Spleen (tissue), 11 donors: ENCODE results near the gene LIPI. TPM values are rescaled to one million over a fixed set of nuclear protein-coding genes. Genes with fewer than 3 reads are reported as not detected.

ENCODE experiments used
- DNase-seq: peaks from one replicate; pipeline ENCODE4 v3.0.0-alpha.2; 2020
- H3K27ac ChIP-seq, 8 donors: fragments of 200-600 bp; sonication (generic) in 7 of 8; 1 replicate in 4 of 8; 2 replicates in 4 of 8; pipeline versions ENCODE4 v1.5.0 to v1.8.0; 2016 to 2021; ENCODE audit warnings: inconsistent platforms in 4 of 8, mild to moderate bottlenecking in 4 of 8, moderate library complexity in 1 of 8
- H3K27me3 ChIP-seq, 7 donors: fragments of 200-600 bp; sonication (generic) in 6 of 7; replicated peaks in 1 of 7; 1 replicate in 4 of 7; 2 replicates in 3 of 7; pipeline versions ENCODE4 v1.5.0 to v1.8.0; 2016 to 2021; ENCODE audit warnings: inconsistent platforms in 3 of 7, mild to moderate bottlenecking in 1 of 7
- H3K36me3 ChIP-seq, 6 donors: fragments of 200-600 bp; sonication (generic) in 5 of 6; 1 replicate in 4 of 6; 2 replicates in 2 of 6; pipeline versions ENCODE4 v1.5.0 to v1.8.0; 2016 to 2021; ENCODE audit warnings: inconsistent platforms in 2 of 6
- H3K4me1 ChIP-seq, 6 donors: fragments of 200-600 bp; sonication (generic) in 5 of 6; 1 replicate in 3 of 6; 2 replicates in 3 of 6; pipeline versions ENCODE4 v1.5.0 to v1.8.0; 2016 to 2021; ENCODE audit warnings: inconsistent platforms in 3 of 6
- H3K4me3 ChIP-seq, 8 donors: fragments of 200-600 bp; sonication (generic) in 7 of 8; 1 replicate in 4 of 8; 2 replicates in 4 of 8; pipeline versions ENCODE4 v1.5.0 to v1.8.0; 2016 to 2021; ENCODE audit warnings: inconsistent platforms in 4 of 8, mild to moderate bottlenecking in 4 of 8, moderate library complexity in 2 of 8
- H3K9me3 ChIP-seq, 8 donors: fragments of 200-600 bp; sonication (generic) in 7 of 8; 1 replicate in 4 of 8; 2 replicates in 4 of 8; pipeline versions ENCODE4 v1.5.0 to v1.8.0; 2016 to 2021; ENCODE audit warnings: inconsistent platforms in 4 of 8
- POLR2A ChIP-seq, 3 donors: fragments of 450-650 bp; IDR thresholded peaks; one replicate each; pipeline ENCODE4 v1.5.1; 2017; ENCODE audit warnings: antibody characterized with exemption in 3 of 3, mild to moderate bottlenecking in 1 of 3
- POLR2AphosphoS5 ChIP-seq, 3 donors: sonication (generic); formaldehyde crosslinking; IDR thresholded peaks; one replicate each; pipeline ENCODE4 v1.5.1; 2017; ENCODE audit warnings: antibody characterized with exemption in 3 of 3
- WGBS, 5 donors: extraction: QIAGEN DNeasy Blood & Tissue Kit in 3 of 5; methylation state at CpG; one replicate each; pipeline versions ENCODE4 v1.1.5 to v1.1.7; 2013 to 2018; 5-methylcytosine and 5-hydroxymethylcytosine counted together
- intact Hi-C: fragments of 100-400 bp; cut with DNase I; formaldehyde crosslinking; loops from one replicate; pipeline ENCODE4 v1.15.0; 2023; ENCODE audit warnings: low total_unique reads
- polyA plus RNA-seq, 3 donors: library from polyadenylated mRNA; stranded (reverse); fragments of 200-250 nt; gene quantifications; one replicate each; pipeline ENCODE4 v1.2.1, GENCODE V29; 2013
- total RNA-seq, 7 donors: library from RNA; depleted of rRNA in 3 of 7; stranded (reverse); fragments of >200 nt in 3 of 7; fragmentation: NEBNext Ultra II Directional in 4 of 7; extraction: Animal tissue kit (Norgen Biotek cat#: 25700) in 4 of 7; gene quantifications; one replicate each; pipeline versions ENCODE4 v1.1.0 to v1.2.1, GENCODE V29; 2016 to 2021
- TF ChIP-seq, protein P1 (sequence below), 11 experiments: fragments of 200-600 bp in 7 of 11; fragments of 450-650 bp in 4 of 11; sonication (generic) in 4 of 11; IDR thresholded peaks in 8 of 11; conservative IDR thresholded peaks in 3 of 11; 1 replicate in 7 of 11; 2 replicates in 4 of 11; pipeline versions ENCODE4 v1.4.0 to v1.8.0; 2016 to 2021; ENCODE audit warnings: antibody characterized with exemption in 11 of 11, inconsistent platforms in 4 of 11, mild to moderate bottlenecking in 1 of 11
- donor health status: healthy with polysubstance abuse.
- donor health status: DM: no; HTN: no; CAD: no; lungs with moderate emphysema.
- donor health status: DM: no; HTN: no; CAD: no.
- donor health status: Bipolar disorder and iron deficiency.
- donor health status: healthy.
- donor health status: DM: no; HTN: no; CAD: no.
- donor health status: DM: yes; HTN: yes; CAD: no.

The LIPI gene
- total and polyA plus RNA-seq, 10 donors = not detected

DNA sequence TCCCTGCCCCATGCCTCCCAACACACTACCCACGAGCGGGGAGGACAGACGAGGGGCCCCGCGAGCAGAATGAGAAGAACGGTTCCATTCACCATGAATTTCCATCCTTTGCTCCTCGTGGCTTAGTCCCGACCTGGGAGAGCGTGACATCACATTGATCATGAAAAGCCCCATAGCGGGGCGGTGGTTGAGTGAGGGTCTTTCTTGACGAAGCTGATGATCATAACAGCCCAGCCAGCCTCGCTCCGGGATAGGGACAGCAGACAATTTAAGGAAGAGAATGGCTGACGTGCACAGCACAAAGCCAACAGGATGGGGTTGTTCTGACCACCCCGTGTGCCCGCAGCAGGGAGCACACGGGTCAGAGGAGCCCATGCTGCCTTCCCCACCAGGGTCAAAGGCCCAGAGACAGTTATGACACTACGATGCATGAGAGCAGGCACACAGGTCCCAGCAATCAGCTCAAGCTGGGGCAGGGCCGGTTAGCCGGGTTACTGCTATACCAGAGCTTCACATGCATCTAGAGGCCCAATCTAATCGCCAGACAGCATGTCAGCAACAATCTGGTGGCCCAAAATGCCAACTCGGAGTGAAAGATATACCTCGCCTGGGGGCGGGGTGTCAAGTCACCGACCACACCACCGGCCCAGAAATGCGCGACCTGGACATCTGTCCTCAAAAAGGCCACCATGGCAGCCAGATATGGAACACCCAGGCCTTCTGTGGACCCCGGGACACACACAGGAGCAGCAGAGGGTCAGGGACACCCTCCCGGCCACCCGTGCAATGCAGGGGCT, 135.2 kb downstream of the LIPI start:
- TF ChIP-seq POLR2AphosphoS5 (IDR thresholded peaks at IDR 0.05) (no peak), POLR2A (IDR thresholded peaks at IDR 0.05) (no peak)
- TF ChIP-seq, protein P1, sequence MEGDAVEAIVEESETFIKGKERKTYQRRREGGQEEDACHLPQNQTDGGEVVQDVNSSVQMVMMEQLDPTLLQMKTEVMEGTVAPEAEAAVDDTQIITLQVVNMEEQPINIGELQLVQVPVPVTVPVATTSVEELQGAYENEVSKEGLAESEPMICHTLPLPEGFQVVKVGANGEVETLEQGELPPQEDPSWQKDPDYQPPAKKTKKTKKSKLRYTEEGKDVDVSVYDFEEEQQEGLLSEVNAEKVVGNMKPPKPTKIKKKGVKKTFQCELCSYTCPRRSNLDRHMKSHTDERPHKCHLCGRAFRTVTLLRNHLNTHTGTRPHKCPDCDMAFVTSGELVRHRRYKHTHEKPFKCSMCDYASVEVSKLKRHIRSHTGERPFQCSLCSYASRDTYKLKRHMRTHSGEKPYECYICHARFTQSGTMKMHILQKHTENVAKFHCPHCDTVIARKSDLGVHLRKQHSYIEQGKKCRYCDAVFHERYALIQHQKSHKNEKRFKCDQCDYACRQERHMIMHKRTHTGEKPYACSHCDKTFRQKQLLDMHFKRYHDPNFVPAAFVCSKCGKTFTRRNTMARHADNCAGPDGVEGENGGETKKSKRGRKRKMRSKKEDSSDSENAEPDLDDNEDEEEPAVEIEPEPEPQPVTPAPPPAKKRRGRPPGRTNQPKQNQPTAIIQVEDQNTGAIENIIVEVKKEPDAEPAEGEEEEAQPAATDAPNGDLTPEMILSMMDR (IDR thresholded peaks at IDR 0.05 in 8 of 11, conservative IDR thresholded peaks at IDR 0.05 in 3 of 11) = no peak
- no peaks in the 10 kb centered on the region for H3K4me1 ChIP-seq
- H3K27me3 ChIP-seq = no peaks in the 10 kb centered on the region
- 92 to 98% (median 96%) methylated on average over 26 to 32 of the region's 32 CpGs for WGBS, 5 donors
- no peak overlapping the region for H3K27ac ChIP-seq
- intact Hi-C loops = no loop called here
- H3K36me3 ChIP-seq = no peaks in the 10 kb centered on the region
- DNase-seq = no peak
- H3K4me3 ChIP-seq = no peak overlapping the region
- H3K9me3 ChIP-seq = peaks cover 0 to 83% (median 28%) of the 10 kb centered on the region in 8 donors

GRCh38 chr21:14074177-14074576, 136.6 kb downstream of the LIPI start:
- H3K27ac ChIP-seq = no peak overlapping the region
- WGBS, 5 donors = 93 to 98% (median 97%) methylated on average over 17 of the region's 17 CpGs
- TF ChIP-seq POLR2A (IDR thresholded peaks at IDR 0.05) = no peak
- TF ChIP-seq, protein P1 (IDR thresholded peaks at IDR 0.05 in 8 of 11, conservative IDR thresholded peaks at IDR 0.05 in 3 of 11) = no peak
- TF ChIP-seq POLR2AphosphoS5 (IDR thresholded peaks at IDR 0.05) = no peak
- no peak overlapping the region for H3K4me3 ChIP-seq
- H3K27me3 ChIP-seq = no peaks in the 10 kb centered on the region
- no peaks in the 10 kb centered on the region for H3K4me1 ChIP-seq
- no peak for DNase-seq
- intact Hi-C loops = no loop called here
- peaks cover 0 to 78% (median 24%) of the 10 kb centered on the region in 8 donors for H3K9me3 ChIP-seq
- H3K36me3 ChIP-seq = no peaks in the 10 kb centered on the region

GRCh38 chr21:14073615-14074014, 137.1 kb downstream of the LIPI start:
- Histone ChIP-seq H3K27me3 (no peaks in the 10 kb centered on the region), H3K9me3 (peaks cover 0 to 72% (median 19%) of the 10 kb centered on the region in 8 donors), H3K27ac (no peak overlapping the region), H3K36me3 (no peaks in the 10 kb centered on the region), H3K4me1 (no peaks in the 10 kb centered on the region), H3K4me3 (no peak overlapping the region)
- TF ChIP-seq POLR2A (IDR thresholded peaks at IDR 0.05) (no peak), POLR2AphosphoS5 (IDR thresholded peaks at IDR 0.05) (no peak)
- TF ChIP-seq, protein P1 (IDR thresholded peaks at IDR 0.05 in 8 of 11, conservative IDR thresholded peaks at IDR 0.05 in 3 of 11) = no peak
- intact Hi-C loops = no loop called here
- WGBS, 5 donors = 91 to 98% (median 96%) methylated on average over 16 of the region's 16 CpGs
- DNase-seq = no peak

DNA sequence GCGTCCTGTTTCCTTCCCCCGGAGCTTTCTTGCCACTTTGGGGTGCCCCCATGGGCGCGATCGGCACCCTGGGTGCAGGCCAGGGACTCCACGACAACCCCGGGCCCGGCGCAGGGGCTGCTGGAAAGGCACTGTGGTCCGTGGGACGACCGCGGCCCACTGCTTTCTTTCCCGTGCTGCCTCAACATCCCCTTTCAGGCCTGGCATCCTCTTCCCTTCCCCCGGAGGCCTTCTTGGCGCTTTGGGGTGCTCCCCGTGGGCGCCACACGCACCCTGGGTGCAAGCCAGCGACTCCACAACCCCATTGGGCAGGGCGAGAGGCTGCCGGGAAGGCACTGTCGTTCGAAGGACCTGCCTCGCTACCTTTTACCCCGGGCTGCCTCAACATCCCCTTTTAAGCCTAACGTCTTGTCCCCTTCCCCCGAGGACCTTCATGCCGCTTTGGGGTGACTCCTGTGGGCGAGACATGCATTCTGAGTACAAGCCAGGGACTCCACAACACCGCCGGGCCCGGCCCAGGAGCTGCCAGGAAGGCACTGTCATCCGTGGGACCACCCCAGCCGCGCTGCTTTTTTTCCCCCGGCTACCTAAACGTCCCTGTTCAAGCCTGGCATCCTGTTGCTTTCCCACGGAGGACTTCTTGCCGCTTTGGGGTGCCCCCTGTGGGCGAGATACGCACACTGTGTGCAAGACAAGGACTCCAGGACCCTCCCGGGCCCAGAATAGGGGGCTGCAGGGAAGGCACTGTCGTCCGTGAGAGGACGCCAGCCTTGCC, 137.8 kb downstream of the LIPI start:
- H3K27me3 ChIP-seq = no peaks in the 10 kb centered on the region
- no peaks in the 10 kb centered on the region for H3K36me3 ChIP-seq
- H3K9me3 ChIP-seq = peaks cover 0 to 66% (median 12%) of the 10 kb centered on the region in 8 donors
- 89 to 98% (median 95%) methylated on average over 42 to 46 of the region's 46 CpGs for WGBS, 5 donors
- intact Hi-C loops = no loop called here
- DNase-seq = no peak
- H3K27ac ChIP-seq = no peak overlapping the region
- no peak for TF ChIP-seq POLR2AphosphoS5 (IDR thresholded peaks at IDR 0.05)
- TF ChIP-seq, protein P1 (IDR thresholded peaks at IDR 0.05 in 8 of 11, conservative IDR thresholded peaks at IDR 0.05 in 3 of 11) = no peak
- no peak for TF ChIP-seq POLR2A (IDR thresholded peaks at IDR 0.05)
- no peak overlapping the region for H3K4me3 ChIP-seq
- H3K4me1 ChIP-seq = no peaks in the 10 kb centered on the region
